Left cardiac atrium (tissue), 4 donors: ENCODE measurements around the gene MICAL2. TPM values are rescaled to one million over a fixed set of nuclear protein-coding genes. Genes with fewer than 3 reads are reported as not detected.
A peak's percentile ranks its signal among the peaks of the same experiment; 100 is the strongest.

ENCODE experiments used
- ATAC-seq, 2 donors: fragments of 200-7000 bp; cut with Tn5 transposase; one replicate each; pipeline ENCODE4 v1.9.1; 2020; ENCODE audit warnings: mild to moderate bottlenecking in 2 of 2, moderate library complexity in 2 of 2
- DNase-seq: peaks from one replicate; pipeline ENCODE4 v3.0.0-alpha.2; 2020
- intact Hi-C, 2 donors: fragments of 100-400 bp; cut with DNase I; formaldehyde crosslinking; loops; one replicate each; pipeline versions ENCODE4 v1.14.1 to v1.15.1; 2022 to 2023
- total RNA-seq, 2 donors: library from RNA; stranded (reverse); fragmentation: NEBNext Ultra II Directional; extraction: Animal tissue kit (Norgen Biotek cat#: 25700); gene quantifications; one replicate each; pipeline ENCODE4 v1.2.1, GENCODE V29; 2021
- donor health status: DM: no; HTN: yes; CAD: no.
- donor health status: DM: no; HTN: yes; CAD: no; lungs with severe emphysema.
- donor health status: DM: yes; HTN: yes; CAD: no.
- donor health status: Dilated cardiomyopathy.

MICAL2 gene
- total RNA-seq, 2 donors from 2014 or later = 74.5 to 128 TPM

DNA sequence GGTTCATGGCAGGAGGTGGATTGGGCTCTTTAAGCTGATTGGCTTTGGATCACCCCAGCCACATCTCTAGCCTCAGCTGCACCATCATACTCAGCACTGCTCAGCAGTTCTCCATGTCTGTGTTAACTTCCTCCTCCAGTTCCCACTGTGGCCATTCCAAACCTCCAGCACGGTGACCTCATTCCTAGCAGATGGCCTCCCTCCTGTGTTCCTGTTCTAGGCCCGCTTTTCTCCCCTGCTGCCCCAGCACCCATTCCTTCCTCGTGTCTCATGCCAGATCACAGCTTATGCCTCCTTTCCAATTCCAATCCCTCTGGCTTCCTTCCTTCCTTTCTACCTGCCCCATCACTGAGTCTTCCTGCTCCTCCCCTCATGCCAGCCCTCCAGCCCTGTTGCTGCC, 96.1 kb downstream of the MICAL2 start:
- no peak for DNase-seq
- intact Hi-C loops = no loop called here
- peak; percentile 27 to 53 for ATAC-seq

DNA sequence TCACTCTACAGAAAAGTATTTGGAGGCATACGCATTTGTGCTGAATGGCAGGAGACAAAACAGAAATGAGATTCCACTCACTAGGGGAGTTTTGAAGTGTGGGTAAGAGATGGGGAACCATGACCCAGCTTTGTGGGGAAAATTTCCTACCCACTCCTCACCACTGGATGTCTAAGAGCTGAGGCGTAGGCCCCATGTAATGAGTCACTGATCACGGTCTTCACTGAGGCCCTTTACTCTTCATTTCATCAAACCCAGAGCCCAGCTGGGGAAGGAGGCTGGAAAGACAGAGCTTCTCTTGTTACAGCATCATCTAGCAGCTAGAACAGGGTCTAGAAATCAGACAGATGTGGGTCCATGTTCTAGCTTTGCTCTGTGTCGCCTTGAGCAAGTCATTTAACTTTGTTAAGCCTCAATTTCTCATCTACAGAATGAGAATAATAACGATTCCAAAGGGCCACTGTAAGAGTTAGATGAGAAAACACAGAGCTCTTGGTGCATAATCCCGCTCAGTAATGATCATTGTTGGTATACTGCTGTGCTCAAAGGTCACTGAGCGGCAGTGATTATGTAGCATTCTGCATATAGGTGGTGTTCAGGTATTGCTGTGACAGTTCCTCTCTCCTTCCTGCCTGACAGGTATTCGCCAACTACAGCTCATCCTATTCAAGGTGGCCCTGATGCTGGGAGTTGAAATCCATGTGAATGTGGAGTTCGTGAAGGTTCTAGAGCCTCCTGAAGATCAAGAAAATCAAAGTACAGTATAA, 97.2 kb downstream of the MICAL2 start:
- DNase-seq (no peak), ATAC-seq (peak in 1 of 2 donors; percentile 7)
- intact Hi-C loops = no loop called here

DNA sequence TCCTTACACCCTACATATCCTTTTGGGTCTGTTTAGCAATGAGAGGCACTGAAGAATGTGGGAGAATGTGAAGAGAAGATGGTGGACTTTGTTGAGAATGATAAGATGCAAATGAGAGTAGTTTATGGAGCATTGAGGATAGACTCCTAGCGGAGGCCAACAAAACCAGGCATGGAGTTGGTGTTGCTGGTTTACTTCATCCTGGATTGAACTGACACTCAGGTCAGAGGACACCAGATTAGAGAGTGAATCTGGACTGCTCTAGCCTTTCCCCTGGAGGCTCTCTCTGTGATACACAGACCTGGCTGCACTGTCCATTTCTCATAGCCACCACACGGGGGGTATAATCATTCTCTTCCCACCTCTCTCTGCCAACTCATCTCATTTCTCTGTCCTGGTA, 98.7 kb downstream of the MICAL2 start:
- DNase-seq = no peak
- no peak for ATAC-seq
- intact Hi-C loops = no loop called here

DNA sequence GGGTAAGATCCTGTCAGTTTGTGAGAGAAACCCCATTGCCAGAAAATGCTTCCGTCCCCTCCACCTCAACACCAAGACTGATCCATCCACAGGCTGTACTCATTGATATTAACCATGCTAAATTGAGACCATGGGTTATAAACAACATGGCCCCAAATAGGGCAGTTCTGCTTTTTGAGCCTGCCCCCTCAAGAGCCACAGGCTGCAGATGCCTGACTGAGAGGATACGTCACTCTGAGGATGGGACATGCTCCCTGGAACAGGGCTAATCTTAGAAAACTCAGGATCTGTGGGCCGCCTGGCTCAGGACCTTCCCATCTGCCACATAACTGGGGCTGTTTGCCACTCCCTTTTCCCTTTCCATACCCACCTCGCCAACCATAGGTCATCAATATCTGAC, 99.8 kb downstream of the MICAL2 start:
- DNase-seq = no peak
- no peak for ATAC-seq
- intact Hi-C loops = no loop called here

DNA sequence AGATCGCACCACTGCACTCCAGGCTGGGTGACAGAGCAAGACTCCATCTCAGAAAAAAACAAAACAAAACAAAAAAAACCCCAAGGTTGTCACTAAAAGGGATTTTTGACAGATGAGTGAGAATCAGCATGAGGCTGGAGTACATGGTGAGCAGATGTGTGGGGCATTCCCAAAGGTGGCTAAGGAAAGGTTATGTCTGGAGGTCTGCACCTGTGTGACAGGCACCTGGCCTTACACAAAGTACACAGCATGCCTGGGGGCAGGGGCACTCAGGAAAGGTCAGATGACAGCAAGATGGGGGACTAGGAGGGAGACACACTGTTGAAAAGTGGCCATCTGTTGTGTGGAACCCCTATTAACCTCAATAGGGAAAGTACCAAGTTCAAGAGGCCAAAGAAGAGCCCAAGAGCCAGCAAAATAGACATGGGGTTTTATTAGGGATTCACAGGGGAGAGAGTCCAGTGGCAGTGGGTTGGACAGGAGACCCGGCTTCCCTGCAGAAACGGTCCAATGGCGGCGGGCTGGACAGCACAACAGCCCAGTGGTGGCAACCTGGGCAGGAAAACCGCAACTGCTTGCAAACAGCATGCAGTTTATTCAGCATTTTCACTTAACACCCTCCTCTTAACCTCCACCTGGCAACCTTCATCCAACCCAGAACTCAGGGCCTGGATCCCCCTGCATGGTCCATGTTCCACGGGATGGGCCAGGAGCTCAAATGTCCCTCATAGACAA, 101.1 kb downstream of the MICAL2 start:
- intact Hi-C loops = no loop called here
- ATAC-seq = no peak
- DNase-seq = no peak

DNA sequence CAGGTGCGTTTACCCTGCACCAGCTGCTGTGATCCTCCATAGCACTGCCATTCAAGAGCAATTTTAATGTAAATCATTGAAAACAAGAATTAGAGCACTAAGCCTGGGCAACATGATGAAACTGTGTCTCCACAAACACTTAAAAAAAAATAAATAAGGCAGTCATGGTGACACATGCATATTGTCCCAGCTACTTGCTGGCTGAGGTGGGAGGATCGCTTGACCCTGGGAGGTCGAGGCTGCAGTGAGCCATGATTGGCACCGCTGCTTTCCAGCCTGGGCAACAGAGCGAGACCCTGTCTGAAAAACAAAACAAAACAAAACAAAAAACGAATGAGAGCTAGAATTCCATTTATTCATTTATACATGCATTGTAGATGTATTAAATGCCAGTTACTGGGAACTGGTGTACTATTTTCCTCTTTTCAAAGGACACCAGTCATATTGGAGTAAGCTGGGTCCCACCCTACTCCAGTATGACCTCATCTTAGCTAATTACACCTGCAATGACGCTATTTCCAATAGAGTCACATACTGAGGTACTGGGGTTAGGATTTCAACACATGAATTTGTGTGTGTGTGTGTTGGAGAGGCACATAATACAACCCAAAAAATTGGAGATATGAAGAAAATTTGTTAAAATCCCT, 101.9 kb downstream of the MICAL2 start:
- ATAC-seq = no peak
- intact Hi-C loops = no loop called here
- no peak for DNase-seq

DNA sequence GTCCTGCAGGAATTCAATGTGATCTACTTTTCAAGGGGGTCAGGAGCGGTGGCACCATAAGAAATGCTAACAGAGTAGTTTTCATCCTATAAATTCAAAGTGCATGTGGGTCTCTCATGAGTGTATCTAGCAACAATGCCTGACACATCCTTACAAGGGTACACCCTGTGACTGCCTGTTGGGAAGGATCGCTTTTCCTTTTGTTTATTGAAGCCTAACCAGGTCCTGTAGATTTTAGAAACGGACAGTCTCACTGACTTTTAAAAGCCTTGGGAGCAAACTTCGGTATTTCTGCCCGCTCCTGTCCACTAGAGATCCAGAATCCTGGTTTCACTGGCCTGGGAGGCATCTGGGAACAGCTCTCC, 102.4 kb downstream of the MICAL2 start:
- intact Hi-C loops = no loop called here
- ATAC-seq (no peak), DNase-seq (no peak)

DNA sequence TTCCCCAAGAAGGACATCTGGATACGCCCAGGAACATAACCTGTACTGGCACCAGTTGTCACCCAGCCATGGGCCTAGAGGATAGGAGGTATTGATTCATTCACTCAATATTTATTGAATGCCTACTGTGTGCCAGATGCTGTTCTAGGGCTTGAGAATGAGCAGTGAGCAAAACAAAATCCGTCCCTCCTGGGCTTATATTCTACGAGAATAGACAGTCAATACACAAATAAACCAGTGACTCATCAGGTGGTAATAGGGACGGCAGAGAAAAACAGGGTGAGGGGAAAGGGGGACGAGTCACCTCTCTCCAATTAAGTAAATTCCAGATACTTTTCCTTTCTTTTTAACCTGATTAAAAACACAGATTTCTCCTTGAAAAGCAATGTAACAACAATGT, 103.5 kb downstream of the MICAL2 start:
- intact Hi-C loops = no loop called here
- DNase-seq (no peak), ATAC-seq (no peak)

DNA sequence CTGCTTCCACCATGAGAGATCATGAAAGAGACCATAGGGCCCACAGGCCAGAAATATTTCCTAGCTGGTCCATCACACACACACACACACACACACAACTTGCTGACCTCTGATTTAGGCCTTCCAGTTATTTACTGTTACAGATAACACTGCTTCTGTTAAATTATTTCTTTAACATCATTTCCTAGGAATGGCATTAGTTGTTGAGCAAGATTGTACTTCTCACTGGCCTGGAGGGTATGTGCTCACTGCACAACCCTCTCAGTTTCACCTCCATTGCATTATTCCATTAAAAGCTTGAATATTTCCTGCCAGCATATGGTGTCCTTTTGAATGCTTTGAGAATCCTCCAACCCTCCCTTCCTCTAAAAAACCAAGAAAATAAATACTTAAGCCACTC, 104.4 kb downstream of the MICAL2 start:
- DNase-seq (no peak), ATAC-seq (no peak)
- intact Hi-C loops = no loop called here

DNA sequence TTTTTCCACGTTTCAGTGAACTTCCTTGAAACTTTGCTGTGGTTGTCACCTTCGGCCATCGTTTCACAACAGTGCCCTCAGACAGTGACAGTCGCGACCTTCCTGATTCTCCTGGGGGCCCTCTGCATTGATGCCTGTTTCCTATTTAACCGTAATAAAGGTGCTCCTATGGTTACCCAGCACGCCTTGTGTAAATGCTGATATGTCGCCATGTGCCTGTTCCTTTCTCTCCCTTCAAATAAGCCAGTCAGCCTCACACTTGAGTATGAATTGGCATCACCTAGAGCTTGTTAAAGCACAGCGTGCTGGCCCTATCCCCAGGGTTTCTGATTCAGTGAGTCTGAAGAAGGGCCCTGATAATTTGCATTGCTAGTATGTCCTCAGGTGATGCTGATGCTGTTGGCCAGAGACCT, 104.8 kb downstream of the MICAL2 start:
- no peak for DNase-seq
- intact Hi-C loops = no loop called here
- no peak for ATAC-seq

DNA sequence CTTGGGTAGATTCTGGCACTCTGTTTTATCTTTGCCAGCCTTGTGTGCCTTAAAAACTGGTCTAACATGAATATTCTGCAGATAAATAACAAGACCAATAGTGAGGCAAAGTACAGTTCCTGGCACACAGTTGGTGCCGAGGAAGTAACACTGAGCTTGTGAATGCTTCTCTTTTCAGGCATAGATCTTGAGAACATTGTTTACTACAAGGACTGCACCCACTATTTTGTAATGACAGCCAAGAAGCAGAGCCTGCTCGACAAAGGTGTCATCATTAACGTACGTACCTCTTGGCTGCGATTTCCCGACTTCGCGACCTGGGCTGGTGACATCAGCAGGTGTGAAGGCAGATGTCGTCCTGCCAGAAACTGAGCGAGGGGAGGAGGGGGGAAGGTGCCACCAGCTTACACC, 105.7 kb downstream of the MICAL2 start:
- intact Hi-C loops = no loop called here
- no peak for DNase-seq
- no peak for ATAC-seq

DNA sequence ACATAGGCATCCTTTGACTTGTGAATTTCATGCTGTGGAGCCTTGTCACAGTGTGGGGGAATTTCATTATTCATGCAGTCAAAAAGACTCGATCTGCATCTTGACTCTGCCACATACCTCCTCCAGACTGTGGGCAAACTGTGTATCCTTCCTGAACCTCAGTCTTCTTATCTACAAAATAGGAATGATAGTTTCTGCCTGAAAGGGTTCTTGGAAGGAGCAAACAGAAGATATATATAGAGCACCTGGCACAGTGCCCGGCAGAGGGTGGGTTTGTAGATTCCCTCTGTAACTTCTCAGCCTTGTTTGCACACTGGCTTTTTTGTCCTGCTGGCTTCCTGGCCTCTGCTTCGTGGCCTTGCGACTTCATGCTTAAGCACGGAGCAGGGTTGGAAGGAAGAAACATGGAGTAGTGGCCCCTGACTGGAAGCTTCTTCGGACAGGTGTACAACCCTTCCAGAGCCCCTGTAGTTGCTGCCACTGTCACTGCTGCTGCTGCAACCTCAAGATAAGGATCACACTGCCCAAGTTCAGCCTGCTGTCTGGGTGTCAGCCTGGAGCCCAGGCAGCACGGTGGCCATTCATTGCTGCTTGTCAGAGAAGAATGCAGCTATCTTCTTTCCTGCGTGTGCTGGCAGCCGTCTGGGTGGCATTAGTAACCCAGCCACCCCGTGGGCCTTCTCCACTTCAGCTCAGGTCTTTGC, 106.4 kb downstream of the MICAL2 start:
- peak; percentile 61 for DNase-seq
- intact Hi-C loops = no loop called here

DNA sequence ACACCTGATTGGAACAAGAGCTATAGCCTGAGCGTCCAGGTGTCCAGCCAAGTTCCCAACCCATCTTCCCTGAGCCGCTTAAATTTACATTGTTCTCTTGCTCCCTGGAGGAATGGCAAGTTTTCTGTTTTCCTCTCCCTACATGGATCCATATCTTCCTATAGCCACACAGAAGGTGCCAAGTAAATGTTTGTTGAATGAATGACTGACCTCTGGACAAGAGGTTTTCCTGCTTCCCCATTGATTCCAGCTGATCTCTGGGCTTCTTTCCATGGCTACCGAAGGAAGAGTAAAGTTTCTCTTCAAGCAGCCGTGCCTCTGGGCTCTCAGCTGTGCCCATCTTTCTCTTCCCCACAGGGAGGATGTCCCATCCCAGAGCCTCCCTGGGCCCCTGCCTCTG, 107.5 kb downstream of the MICAL2 start:
- intact Hi-C loops = no loop called here
- DNase-seq (no peak), ATAC-seq (no peak)

More for the DNA sequence above, 106.4 kb downstream of the MICAL2 start:
- ATAC-seq = peak in 1 of 2 donors; percentile 10

DNA sequence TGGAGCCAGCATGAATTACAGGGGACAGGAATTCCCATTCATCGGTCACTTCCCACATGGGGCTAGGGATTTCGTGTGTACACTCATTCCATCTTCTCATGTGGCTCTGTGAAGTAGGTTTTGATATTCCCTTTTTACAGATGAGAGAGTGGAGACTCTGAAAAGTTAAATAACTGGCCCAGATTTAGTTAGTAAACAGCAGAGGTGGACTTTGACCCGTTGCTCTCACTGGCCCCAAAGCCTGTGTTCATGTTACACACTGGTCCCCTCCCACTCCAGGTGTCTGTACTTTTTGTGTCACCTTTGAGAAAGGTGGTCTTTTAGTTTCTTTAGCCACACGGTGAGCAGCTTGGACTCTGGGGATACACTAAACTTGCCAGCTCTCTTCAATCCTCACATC, 108.5 kb downstream of the MICAL2 start:
- intact Hi-C loops = no loop called here
- ATAC-seq (no peak), DNase-seq (no peak)

DNA sequence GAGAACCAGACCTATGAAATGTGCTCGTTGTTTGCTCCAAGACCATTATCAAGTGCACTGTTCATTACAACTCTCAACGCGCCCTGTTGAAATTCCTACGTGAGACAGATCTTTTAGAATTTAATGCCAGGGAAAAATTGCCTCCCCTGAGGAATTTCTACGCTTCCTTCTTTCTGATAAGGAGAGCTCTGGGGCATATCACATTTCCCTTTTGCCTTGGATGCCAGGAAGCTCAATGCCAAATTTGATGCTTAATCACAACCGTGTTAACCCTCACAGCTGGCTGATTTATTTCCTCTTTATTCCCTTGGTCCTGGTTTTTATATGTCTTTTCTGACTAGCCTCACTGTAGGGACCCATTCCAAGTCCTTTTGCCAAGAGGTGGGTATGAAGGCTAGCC, 109.4 kb downstream of the MICAL2 start:
- DNase-seq (no peak), ATAC-seq (peak; percentile 29 to 42)

DNA sequence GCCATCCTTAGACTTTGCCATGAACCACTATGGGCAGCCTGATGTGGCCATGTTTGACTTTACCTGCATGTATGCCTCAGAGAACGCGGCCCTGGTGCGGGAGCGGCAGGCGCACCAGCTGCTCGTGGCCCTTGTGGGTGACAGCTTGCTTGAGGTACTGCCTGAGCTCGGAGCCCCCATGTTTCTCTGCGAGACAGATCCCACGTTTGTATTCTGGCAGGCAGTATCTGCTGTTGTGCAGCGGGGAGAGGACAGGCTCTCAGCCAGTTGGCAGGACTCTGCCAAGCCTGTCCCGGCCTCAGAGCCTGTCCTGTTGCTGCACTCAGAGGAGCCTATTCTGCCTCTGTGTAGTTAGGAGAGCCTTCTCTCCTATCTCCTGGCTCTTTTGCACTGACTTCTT, 109.9 kb downstream of the MICAL2 start:
- peak; percentile 82 for DNase-seq
- intact Hi-C loops = loop anchor here in 1 of 2 donors (10.0 kb wide), 1 partner anchor 56 kb away; no protein-coding TSS in a partner anchor
- ATAC-seq = peak; percentile 81 to 83

More for the DNA sequence above, 109.4 kb downstream of the MICAL2 start:
- intact Hi-C loops = loop anchor here in 1 of 2 donors (10.0 kb wide), 1 partner anchor 55 kb away; no protein-coding TSS in a partner anchor

DNA sequence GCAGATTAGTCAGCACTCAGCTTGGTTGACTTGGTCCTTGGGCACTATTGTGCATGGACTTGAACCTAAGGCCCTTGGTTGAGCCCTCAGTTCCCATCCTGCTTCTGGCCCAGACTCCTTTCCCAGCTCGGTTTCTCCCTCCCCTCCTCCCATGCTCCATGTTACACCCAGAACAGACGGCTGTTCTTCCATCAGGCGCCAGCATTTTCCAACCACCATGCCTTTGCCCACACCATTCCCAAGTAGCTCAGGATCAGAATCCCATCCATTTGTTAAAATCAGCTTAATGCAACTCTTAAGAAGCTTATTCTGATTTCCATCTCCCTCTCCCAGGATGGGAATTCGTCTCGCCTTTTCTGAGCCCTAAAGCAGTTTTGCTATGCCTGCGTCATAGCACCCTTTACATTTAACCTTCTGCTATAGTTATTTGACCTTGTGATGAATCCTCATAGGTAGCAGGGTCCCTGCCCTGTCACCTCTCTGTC, 110.7 kb downstream of the MICAL2 start:
- ATAC-seq (no peak), DNase-seq (no peak)
- intact Hi-C loops = loop anchor here in 1 of 2 donors (10.0 kb wide), 1 partner anchor 56 kb away; no protein-coding TSS in a partner anchor

DNA sequence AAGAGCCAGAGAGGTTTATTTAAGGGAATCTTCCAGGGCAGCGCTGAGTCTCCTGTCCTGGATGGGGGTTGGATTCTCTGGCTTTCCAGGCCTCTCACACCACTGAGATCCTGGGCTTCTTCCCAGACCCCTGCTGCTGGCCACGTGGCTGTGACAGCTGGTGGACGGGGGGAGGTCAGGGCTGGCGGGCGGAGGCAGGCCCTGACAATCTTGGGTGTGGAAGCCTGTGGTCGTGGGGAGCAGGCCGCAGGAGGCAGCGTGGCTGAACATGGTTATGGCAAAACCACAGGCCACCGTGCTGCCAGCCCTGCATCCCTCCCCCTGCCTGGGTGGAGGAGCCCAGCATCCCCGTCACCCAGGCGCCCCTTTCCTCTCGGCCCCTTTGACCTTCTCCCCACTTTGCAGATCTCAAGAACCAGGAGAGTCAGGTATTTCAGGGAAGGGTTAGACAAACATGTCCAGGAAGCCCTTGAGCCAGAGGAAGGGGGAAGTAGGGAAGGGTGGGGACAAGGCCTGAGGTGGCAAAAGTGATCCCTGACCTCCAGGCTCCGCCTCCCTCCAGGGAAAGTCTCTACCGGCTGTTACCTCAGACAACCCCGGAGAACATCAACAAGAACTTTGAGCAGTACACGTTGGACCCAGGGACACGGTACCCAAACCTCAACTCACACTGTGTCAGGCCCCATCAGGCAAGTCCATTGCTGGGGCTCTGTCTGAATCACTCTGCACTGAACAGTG, 111.8 kb downstream of the MICAL2 start:
- intact Hi-C loops = loop anchor here in 1 of 2 donors (10.0 kb wide), 1 partner anchor 57 kb away; no protein-coding TSS in a partner anchor
- ATAC-seq = peak; percentile 36 to 45

More for the DNA sequence above, 111.8 kb downstream of the MICAL2 start:
- peak; percentile 59 for DNase-seq
